LNCAP (cell line): ENCODE data around the gene EPHA4.

Source experiments
- CTCF ChIP-seq: fragments of 450-650 bp; IDR thresholded peaks from 2 replicates; pipeline ENCODE4 v1.5.1; 2017; ENCODE audit warnings: mild to moderate bottlenecking

The EPHA4 gene

DNA sequence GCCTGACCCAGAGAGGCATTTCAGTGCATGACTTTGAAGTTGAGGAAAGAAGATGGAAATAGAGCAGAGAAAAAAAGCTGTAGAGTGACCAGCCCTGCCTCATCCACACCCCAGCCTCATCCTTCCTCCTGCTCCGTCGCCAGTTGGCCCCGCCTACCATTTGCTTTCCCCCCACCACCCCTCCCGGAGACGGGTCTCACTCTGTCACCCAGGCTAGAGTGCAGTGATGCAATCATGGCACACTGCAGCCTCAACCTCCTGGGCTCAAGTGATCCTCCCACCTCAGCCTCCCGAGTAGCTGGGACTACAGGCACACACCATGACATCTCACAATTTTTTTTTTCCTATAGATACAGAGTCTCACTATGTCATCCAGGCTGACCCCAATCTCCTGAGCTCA, 200.8 kb downstream of the EPHA4 start:
- TF ChIP-seq CTCF = no peak

DNA sequence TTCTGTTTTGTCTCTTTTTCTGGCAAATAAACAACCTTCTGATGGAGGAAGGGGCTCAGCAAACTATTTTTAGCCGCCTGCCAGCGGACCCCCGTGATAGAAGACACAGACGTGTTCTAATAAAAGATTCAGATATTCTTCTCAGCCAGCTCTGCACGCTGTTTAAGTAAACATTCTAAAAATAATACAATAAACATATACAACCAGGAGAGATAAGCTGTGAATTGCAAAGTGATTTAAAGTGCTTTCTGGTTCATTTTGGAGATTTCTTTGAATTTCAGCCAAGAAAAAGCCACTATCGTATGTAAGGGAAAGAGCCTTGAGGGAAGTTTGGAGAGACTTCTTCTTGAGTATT, 201.3 kb downstream of the EPHA4 start:
- TF ChIP-seq CTCF = no peak

- no peak for TF ChIP-seq CTCF
Observed at GRCh38 chr2:221370076-221370856, 201.8 kb downstream of the EPHA4 start.
